Activated gamma-delta T cell treated with anti-CD3 and anti-CD28 coated beads, Interleukin-2, amount 50 U/mL, for 16 hours (primary cell): ENCODE results near the gene RAB6B.

ENCODE experiments used
- DNase-seq: peaks from one replicate; pipeline ENCODE4 v3.0.0-alpha.2; 2020; ENCODE audit warnings: low read depth

The RAB6B gene

DNA sequence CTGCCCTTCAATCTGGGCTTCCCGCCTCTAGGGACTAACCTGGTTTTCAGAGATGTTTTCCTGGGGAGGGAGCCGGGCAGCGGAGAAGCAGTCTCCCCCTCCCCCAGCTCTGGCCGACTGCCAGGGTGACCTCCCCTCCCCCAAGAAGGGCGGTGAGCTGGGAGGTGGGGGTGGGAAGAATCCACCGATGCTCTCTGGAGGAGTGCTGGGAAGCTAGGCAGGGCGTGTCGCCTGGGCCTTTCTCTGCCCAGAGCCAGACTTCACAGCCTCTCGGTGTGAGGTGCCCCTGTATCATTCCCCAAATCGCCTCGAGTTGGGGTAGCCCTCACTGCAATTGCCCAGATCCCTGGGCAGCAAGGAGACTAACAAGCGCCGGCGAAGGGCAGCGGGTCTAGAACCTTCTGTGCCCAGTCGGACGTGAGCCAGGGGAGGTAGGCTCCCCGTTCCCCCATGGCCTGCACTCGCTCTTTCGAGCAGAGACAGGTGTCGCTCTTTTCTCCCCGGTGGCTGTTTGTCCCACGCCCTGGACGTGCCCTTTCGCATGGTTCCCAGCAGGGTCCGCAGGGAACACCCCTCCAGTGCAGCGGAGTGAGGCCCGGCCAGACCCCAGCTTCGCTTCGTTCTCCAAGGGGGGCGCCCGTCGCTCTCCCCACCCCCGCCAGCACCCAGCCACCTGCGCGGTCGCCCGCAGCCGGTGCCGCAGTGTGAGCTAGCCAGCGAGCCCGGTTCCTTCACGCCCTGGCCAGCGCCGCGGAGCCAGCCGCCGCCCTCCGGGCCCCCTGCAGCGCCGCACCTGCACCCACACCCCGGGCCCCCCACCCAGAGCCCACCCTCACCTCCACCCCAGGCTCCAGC is 1.1 kb downstream of the RAB6B start:
- no peak for DNase-seq

DNA sequence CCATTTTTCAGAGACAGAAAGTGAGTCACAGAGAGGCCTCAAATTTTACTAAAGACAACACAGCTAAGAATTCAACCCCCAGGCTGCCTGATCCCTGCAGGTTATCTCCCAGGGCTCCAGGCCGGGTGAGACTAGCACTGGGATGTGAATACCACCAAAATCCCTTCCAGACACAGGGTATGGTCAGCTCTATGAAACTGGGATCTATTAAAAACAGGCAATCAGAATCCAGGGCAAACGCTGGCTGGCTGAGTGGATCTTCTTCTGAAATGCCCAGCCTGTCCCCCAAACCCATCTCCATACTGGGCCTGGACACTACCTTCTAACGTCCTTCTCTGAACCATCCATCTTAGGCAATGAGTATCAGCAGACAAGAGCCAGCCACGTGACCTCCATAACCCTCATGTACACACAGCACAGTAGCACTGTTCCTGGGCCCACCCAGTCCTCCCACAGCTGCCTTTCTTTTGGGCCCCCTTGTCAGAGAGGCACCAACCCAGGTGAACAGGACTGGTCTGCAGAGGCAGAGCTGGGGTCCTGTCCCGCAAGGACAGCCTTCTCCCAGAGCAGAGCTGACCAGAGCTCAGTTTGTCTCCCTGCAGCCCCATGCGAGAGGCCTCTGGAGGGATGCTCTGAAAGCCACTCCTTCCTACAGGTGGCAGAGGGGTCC is 1.9 kb downstream of the RAB6B start:
- DNase-seq = no peak

DNA sequence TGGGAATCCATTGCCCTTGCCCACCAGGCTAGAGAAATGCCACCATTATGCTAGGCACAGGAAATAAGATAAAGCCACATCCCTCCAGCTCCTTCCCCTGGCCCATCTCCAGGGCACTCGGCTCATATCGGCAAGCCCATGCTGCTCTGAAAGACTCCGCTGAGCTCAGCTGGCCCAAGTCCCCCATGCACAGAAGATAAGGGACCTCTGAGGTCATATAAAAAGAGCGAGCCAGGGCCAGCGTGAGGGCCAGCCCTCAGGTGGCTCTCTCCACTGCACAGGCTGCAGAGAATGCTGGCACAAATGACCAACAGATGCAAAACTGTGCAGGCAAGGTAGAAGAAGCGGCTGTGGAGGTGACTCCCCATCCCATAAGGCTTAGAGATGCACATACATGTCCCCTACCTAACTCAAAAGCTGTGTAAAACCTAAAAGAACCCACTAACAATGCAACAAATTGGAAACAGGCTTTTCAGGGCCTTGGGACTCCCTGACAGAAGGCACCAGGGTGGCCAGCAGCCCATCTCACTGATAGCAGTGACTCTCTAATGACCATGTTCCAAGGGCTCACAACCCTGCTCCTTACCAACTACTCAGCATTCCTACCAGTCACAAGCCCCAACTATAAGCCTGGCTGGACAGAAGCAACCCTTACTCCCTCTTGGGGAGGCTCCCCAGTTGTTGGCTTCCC is 3.0 kb downstream of the RAB6B start:
- DNase-seq = no peak

DNA sequence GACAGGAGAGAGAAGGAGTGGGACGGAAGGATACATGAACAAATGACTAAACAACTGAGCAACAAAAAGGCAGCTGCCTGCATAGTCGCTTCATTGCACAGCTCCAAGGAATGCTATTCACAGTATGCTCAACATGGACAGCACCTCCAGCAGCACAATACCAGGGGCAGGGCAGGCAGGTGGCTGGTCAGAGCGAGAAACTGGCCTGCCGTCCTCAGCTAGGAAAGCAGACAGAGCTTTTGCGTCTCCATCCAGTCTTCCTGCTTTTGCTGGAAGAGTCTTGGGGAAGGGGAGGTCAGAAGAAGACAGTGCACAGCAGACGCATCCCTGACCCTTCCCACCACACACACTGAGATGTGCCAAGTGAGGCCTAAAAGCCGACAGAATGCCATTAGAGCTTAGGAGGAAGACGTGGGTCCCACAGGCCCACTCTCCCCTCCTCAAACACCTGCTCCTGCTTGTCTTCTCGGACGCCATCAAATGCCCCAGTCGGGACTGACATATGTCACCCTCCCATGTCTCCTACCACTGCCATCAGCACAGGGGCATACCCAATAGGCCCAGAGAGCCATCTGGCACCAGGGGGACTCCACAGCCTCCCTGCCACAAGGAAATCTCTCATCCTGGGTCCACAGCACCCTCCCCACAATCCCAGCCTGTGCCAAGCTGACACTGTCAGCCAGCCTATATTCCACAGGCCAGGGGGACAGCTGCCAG is 3.9 kb downstream of the RAB6B start:
- no peak for DNase-seq

DNA sequence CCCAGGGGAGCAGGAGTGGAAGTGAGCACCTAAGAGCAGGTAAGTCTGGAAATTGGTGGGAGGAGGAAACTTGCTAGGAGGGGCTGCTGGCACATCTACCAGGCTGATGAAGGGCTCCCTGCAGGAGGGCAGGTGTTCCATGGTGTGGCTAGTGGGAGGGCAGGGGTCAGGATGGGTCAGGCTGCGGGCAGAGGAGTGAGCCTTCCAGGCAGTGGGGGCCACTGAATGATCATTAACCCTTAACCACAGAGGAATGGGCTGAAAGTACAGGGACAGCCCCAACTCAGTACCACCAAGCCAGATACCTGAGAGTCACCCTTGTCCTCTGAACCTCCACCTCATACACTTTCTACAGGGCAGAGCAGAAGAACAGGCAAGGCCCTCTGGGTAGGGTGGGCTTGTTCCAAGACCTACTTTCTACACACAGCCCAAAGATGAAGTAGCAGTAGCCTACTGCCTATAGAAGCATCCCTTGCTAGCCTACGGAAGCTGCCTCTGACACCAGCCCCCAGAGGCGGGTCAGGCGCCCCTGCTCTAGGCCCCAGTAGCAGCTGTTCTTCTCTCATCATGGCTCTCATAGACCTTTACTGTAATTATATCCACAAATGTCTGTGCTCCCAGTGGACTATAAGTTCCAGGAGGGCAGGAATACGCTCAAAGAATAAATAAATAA is 4.6 kb downstream of the RAB6B start:
- DNase-seq = no peak

DNA sequence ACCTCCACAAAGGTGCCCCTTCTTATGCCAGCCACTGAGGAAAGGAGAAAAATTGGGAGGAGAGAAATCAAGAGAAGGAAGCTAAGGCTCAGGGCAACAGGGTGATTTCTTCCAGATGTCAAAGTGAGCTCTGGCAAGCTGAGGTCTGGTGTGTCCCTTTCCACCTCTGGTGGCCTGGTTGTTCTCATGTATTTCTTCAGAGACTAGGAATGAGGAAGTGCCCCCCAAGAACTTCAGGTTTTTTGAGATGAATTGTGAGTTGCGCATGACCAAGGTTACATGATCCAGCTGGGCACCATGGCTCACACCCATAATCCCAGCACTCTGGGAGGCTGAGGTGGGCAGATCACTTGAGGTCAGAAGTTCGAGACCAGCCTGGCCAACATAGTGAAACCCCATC is 5.6 kb downstream of the RAB6B start:
- DNase-seq = no peak

DNA sequence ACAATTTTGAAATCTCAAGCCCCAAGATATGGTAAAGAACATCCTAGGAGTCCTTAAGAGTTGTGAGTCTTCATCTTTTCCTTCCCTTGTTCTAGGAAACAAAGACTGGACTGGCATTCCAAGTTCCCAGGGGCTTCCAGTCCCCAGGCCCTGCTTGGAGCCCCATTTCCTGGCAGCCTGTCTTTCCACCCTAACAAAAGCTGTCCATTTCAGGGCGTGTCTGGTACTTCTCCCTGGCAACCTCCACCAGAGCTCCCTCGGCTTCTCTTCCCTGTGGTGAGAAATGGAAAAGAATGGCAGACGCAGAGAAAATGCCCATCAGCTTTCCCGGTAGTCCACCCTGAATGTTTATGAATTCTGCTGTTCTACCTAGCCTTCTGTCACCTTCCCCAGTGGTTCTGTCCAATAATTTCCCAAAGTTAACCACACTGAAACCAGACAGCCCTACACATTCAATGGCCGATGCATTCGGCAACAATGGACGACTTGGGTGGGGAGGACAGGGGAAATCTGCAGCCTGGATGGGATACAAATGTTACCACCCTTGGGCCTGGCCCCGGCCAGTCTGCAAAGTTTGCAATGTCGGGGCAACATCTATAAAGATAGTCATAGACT is 6.8 kb downstream of the RAB6B start:
- DNase-seq = no peak

DNA sequence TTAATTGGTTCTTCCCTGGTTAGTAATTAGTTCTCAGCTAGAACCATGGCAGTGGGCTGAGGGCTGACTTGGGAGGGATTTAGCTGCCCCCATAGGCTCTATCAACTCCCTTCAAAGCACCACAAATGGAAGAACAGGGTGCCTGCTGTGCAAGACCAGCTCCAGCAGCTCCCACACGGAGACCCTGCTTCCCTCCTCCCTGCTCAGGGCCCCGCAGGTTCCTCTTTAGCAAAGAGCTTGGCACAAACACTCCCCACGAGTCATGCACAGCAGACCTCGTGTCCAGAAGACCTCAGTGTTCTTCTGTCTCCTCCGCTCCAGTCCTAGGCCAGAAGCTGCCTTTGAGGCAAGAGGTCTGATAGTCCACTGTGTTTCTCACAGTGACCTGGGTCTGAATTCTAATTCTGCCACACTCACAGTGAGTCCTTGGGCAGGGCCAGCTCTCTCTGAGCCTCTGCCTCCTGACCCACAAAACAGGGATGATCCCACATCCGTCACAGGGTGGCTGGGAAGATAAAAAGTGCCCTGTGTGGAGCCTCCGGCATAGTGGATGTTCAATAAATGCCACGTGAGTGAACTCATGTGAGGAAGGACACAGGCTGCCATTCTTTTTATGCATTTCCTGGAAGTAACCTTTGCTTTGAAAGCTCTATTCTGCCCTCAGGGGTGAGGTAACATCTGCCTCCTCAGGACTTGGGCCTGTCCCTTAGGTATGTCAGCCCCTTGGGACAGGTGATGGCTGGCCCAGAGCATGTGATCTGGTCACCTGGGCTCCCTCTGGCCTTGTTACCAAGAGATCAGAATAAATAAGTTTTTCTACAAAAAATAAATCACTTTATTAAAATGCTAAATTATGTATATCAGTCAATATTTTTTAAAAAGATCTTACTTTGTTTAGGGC is 7.6 kb downstream of the RAB6B start:
- DNase-seq = no peak

DNA sequence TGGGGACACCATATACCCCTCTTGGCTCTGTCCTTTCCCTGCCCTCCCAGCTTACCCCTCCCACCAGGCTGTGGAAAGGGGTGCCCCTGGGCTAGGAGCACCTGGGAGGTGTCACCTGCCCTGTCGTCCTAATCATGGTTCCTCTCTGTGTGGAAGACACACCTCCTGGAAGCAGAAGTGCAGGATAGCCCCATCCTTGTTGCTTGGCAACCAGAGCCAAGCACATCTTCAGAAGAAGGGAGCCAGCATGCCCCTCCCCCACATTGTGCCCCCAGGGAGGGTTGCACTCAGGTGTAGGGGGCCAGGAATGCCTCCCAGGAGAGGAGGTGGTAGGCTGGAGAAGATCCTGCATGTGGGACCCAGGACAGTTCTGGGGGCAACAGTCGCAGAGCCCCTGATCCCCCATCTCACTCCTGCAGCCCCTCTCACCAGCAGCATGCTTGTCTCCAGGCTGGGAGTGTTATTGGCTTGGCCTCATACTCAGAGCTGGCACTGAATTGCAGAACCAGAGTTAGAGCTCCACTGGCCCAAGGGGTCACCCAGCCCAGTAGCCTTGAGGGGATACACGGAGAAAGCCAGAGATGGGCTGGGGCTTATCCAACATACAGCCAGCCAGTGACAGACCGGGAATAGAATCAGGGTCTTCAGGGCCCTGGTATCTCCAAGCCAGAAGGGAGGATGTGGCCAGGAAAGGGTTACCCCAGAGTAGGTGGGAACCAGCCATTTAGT is 8.4 kb downstream of the RAB6B start:
- no peak for DNase-seq

DNA sequence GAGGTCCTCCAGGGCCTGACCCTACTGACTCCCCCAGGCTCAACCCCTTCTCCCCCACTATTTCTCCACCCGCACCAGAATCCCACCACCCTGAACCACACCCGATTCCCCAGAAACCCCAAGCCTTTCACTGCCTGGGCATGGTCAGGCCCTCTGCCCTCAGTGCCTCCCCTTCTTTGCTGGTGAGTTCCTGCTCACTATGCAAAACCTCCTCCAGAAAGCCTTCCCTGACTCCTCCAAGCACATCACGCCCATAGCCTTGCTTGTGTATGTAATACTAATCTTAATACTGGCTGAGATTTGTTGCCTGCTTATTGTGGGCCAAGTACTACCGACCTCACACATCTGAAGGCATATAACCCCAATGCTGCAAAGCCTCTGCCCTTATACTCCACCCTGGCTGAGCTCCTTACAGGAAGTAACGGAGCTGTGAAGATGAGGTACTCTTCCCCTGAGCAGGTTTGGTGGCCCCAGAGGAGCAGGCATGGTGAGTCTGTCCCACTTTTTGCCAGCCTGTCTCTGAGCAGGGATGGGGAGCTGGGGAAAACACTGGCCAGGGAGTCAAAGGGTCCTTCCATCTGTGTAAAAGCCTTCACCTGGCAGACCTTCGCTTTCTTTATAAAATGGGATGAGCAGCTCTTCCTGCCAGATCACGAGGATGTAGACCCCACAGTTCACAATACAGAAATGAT is 9.5 kb downstream of the RAB6B start:
- no peak for DNase-seq

DNA sequence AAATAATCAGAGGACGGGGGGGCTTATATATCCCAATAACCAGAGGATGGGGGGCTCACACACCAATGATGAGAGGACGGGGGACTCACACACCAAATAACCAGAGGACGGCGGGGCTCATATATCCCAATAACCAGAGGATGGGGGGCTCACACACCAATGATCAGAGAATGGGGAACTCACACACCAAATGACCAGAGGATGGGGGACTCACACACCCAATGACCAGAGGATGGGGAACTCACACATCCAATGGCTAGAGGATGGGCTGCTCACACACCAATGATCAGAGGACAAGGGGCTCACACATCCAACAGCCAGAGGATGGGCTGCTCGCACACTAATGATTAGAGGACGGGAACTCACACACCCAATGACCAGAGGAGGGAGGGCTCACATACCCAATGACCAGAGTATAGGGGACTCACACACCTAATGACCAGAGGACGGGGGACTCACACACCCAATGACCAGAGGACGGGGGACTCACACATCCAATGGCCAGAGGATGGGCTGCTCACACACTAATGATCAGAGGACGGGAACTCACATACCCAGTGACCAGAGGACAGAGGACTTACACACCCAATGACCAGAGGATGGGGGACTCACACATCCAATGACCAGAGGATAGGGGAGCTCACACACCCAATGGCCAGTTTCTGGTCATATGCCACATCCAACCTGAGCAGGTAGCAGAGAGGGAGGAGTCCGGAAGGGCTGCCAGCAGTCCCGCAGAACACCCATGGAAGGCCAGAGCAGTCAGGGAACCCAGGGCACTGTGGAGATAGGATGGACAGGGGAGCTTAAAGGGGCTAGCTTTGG is 10.6 kb downstream of the RAB6B start:
- DNase-seq = no peak

DNA sequence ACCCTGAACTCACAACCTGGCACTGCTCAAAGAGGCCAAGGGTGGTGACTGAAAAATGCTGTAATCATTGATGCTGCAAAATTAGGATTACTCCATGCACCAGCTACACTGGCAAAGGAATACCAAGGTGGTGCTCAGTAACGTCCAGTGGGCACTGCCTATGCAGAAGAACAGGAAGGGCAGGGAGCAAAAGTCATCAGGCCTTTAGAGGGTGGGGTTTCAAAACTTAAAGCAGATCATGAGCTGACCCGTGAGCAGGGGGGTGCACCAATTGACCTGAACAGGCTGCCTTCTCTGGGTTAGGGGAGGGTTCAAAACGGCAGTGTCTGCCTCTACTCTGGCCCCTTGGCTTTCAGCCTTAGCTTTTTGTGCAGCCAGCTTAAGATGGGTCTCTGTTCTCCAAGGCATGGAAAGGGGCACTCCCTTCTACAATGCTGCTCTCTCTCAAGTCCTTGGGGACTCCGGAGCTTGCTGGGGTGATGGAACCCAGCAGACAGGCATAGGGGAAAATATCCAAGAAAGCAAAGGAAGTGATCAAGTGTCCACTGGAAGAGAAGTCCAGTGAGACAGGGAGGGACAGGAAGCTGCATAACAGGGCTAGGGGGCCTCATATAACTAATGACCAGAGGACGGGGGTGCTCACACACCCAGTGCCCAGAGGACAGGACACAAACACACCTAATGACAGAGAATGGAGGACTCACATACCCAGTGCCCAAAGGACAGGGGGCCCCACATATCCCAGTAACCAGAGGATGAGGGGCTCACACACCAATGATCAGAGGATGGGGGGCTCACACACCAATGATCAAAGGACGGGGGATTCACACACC is 11.4 kb downstream of the RAB6B start:
- no peak for DNase-seq

DNA sequence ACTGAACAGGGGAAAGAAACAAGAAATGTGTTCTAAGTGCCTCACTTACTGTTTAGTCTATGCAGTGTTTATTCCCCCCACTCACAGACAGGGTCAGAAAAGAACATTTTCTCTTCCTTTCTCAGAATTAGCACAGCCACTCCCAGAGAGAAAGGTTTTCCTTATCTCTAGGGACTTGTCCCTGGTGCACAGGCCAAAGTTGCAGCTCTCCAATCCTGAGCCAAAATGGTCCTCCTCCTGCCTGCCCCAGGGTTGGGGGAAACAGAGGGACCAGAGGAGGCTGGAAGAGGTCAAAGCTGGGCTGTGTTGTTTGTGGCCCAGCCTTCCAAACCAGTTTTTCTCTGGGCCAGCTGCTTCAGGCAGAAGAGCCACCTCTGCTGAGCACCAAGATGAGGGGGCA is 12.0 kb downstream of the RAB6B start:
- DNase-seq = no peak

DNA sequence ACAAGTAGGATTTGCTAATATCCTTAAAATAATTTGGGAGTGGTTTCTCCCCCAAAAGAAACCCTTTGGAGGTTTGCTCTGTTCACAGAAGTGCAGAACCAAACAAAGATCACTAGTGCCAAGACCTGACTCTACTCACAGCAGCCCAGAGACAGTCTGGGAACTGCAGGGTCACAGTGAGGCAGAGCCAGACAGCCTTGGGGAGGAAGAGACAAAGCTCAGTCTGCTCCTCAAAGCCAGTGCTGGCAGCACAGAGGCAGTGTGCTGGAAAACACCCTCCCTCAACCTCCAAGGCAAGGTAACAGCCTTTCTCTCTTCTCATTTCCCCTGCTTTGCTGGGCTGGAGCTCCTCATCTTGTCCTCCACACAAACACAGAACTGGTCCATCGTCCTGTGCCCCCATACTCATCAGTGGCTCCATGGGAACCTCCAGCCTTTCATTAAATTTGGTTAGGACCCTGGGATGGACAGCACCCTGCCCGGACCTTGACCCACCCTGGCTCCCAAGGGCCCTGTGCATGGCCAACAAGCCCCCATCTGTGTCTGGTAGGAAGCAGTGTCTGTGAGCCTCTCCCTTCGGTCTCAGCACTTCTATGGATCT is 12.6 kb downstream of the RAB6B start:
- DNase-seq = no peak

DNA sequence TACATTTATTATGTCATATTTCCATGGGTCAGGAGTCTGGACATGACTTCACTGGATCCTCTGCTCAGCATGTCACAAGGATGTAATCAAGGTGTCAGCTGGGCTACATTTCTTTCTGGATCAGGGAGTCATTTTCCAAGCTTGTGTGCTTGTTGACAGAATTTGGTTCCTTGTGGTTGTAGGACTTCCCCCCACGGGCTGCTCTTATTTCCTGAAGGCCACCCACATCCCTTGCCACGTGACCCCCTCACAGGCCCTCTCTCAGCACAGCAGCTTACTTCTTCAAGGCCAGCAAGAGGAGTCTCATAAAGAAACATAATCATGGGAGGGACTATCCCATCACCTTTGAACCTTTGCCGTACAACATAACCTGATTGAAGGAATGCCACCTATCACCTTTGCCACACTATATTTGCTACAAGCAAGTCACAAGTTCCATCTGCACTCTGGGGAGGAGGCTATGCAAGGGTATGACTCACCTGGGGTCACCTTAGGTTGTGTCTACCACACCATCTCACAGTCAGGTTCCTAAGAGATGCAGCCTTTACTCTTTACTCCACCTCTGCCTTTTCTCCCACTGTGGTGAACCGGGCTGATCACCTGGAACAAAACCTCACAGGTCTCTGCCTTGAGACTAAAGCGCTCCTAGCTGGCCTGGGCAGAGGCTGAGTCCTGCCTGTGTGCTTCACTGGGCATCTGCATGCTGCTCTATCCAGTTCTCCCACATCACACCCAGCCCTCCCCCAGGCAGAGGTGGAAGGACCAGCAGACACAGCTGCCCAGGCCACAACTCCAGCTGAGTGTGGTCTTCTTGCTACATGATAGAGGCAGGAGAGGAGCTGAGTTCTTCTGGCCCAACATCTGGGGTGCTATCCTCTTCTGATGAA is 13.5 kb downstream of the RAB6B start:
- no peak for DNase-seq

DNA sequence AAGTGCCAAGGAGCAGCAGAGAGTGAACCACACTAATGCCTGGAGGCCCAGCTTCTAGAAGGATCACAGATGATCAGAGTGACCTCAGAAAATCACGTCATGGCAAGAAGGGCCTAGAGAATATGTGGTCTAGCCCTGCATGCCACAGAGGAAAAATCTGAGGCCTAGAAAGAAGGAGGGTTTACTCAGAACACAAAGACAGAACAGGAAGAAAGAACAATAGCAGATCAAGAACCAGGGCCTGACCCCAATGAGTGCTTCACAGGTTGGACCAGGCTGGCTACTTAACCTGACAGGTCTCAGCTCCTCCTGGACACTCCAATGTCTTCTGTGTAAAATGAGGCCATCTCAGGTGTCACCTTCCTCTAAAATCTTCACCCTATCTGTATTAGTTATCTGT is 14.2 kb downstream of the RAB6B start:
- no peak for DNase-seq
